ENCODE data around the gene DIP2C. TPM values are rescaled to one million over a fixed set of nuclear protein-coding genes. Genes with fewer than 3 reads are reported as not detected.

The DIP2C gene
- total RNA-seq, 4 donors from 2014 or later: 10.5 to 40.5 (median 19.5) TPM

- Histone ChIP-seq H3K9me3 (no peaks in the 10 kb centered on the region), H3K27ac (no peak overlapping the region), H3K27me3 (no peaks in the 10 kb centered on the region), H3K4me3 (no peak overlapping the region), H3K36me3 (no peaks in the 10 kb centered on the region), H3K4me1 (no peaks in the 10 kb centered on the region)
- intact Hi-C loops (cut with DNase I; ENCODE audit: low total_unique reads): no loop called here
- no peak for DNase-seq
- no peak for TF ChIP-seq POLR2A (IDR thresholded peaks at IDR 0.05)
- TF ChIP-seq, protein P1, sequence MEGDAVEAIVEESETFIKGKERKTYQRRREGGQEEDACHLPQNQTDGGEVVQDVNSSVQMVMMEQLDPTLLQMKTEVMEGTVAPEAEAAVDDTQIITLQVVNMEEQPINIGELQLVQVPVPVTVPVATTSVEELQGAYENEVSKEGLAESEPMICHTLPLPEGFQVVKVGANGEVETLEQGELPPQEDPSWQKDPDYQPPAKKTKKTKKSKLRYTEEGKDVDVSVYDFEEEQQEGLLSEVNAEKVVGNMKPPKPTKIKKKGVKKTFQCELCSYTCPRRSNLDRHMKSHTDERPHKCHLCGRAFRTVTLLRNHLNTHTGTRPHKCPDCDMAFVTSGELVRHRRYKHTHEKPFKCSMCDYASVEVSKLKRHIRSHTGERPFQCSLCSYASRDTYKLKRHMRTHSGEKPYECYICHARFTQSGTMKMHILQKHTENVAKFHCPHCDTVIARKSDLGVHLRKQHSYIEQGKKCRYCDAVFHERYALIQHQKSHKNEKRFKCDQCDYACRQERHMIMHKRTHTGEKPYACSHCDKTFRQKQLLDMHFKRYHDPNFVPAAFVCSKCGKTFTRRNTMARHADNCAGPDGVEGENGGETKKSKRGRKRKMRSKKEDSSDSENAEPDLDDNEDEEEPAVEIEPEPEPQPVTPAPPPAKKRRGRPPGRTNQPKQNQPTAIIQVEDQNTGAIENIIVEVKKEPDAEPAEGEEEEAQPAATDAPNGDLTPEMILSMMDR (IDR thresholded peaks at IDR 0.05): no peak
These were observed 303.7 kb downstream of the DIP2C start for GRCh38 chr10:385571-386300.

DNA sequence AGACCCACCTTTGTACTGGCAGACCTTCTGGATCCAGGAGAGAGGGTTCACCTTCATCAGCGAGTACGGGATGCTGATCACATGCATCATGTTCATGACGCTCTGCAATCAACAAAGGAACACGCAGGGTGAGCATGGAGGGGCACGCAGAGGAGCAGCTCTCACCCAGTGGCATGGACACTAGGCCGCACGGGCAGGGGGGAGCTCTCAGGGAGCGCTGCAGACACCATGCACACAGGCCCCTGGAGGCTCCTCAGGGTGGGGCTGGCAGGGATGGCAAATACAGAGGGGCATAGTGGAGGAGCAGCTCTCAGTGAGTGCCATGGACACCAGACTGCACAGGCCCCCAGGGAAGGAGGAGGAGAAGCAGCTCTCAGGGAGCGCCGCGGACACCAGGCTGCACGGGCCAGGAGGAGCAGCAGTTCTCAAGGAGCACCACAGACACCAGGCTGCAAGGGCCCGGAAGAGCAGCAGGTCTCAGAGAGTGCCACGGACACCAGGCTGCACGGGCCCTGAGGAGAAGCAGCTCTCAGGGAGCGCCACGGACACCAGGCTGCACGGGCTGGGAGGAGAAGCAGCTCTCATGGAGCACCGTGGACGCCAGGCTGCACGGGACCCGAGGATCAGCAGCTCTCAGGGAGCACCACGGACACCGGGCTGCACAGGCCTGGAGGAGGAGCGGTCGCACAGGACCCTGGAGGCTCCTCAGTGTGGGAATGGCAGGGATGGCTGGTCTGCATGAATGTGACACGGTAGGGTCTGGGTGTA lies 304.7 kb downstream of the DIP2C start:
- Histone ChIP-seq H3K36me3 (no peaks in the 10 kb centered on the region), H3K27me3 (no peaks in the 10 kb centered on the region), H3K9me3 (no peaks in the 10 kb centered on the region), H3K27ac (no peak overlapping the region), H3K4me1 (no peaks in the 10 kb centered on the region), H3K4me3 (no peak overlapping the region)
- intact Hi-C loops (cut with DNase I; ENCODE audit: low total_unique reads): no loop called here
- no peak for DNase-seq
- TF ChIP-seq, protein P1 (IDR thresholded peaks at IDR 0.05): no peak

GRCh38 chr10:383519-383918 lies 305.9 kb downstream of the DIP2C start:
- Histone ChIP-seq H3K27me3 (no peaks in the 10 kb centered on the region), H3K4me1 (no peaks in the 10 kb centered on the region), H3K27ac (no peak overlapping the region), H3K4me3 (no peak overlapping the region), H3K9me3 (no peaks in the 10 kb centered on the region), H3K36me3 (no peaks in the 10 kb centered on the region)
- intact Hi-C loops (cut with DNase I; ENCODE audit: low total_unique reads): no loop called here
- no peak for TF ChIP-seq POLR2A (IDR thresholded peaks at IDR 0.05)
- TF ChIP-seq, protein P1 (IDR thresholded peaks at IDR 0.05): no peak
- no peak for DNase-seq

DNA sequence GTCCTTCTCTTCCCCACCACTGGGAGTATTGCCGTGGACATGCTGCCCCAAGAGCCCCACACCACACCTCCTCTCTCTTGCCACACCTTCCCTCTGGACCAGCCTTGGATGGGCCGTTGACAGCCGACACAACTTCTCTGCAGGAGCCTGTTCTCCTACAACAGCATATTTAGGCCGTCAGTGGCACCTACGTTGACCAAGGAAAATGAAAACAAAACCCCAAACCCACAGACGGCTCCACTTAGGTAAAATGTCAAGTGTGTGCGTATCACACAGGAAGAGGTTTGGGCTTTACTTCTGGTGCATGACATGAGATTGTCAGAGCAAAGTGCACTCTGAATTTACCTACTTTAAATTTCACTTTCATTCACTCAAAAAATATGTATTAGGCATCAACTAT lies 307.7 kb downstream of the DIP2C start:
- TF ChIP-seq POLR2A (IDR thresholded peaks at IDR 0.05): no peak
- TF ChIP-seq, protein P1 (IDR thresholded peaks at IDR 0.05): no peak
- Histone ChIP-seq H3K9me3 (no peaks in the 10 kb centered on the region), H3K27ac (no peak overlapping the region), H3K36me3 (no peaks in the 10 kb centered on the region), H3K4me1 (no peaks in the 10 kb centered on the region), H3K4me3 (no peak overlapping the region), H3K27me3 (no peaks in the 10 kb centered on the region)
- intact Hi-C loops (cut with DNase I; ENCODE audit: low total_unique reads): no loop called here
- DNase-seq: no peak

DNA sequence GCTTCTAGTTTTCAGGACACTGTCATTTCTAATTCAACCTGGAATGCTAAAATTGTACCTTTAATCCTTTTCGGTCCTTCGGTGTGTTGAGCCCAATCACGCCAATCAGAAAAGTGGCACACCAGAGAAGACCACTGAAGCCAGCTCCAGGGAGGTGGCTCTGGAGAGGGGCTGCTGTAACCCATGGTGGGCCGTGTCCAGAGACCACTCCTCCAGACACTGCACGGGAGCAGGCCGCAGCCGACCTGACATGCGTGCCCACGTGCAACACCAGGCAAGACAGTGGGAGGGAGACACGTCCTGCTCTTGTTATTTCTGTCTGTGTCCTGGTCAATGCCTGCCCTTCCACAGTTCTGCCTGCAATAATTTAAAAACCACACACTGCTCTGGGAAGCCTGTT lies 308.1 kb downstream of the DIP2C start:
- Histone ChIP-seq H3K27ac (no peak overlapping the region), H3K27me3 (no peaks in the 10 kb centered on the region), H3K4me1 (no peaks in the 10 kb centered on the region), H3K4me3 (no peak overlapping the region), H3K9me3 (no peaks in the 10 kb centered on the region), H3K36me3 (no peaks in the 10 kb centered on the region)
- no peak for DNase-seq
- TF ChIP-seq, protein P1 (IDR thresholded peaks at IDR 0.05): no peak
- TF ChIP-seq POLR2A (IDR thresholded peaks at IDR 0.05): no peak
- intact Hi-C loops (cut with DNase I; ENCODE audit: low total_unique reads): no loop called here
